Measurements from ENCODE around the gene RNU1-1.
"Not testable (repeated sequence)": the region's sequence is repeated elsewhere in the genome, so short reads cannot be mapped to it uniquely, and the experiment has no call there.

RNU1-1 gene

GRCh38 chr1:16521288-16521583, 7.2 kb upstream of the RNU1-1 start:
- no peak for DNase-seq

- DNase-seq, result not testable (repeated sequence)
Measured at GRCh38 chr1:16520435-16521287, 6.6 kb upstream of the RNU1-1 start.

- DNase-seq, result not testable (repeated sequence)
Measured at GRCh38 chr1:16519255-16519951, 5.3 kb upstream of the RNU1-1 start.

GRCh38 chr1:16518913-16519254, 4.8 kb upstream of the RNU1-1 start:
- peak; percentile 5 for DNase-seq

DNA sequence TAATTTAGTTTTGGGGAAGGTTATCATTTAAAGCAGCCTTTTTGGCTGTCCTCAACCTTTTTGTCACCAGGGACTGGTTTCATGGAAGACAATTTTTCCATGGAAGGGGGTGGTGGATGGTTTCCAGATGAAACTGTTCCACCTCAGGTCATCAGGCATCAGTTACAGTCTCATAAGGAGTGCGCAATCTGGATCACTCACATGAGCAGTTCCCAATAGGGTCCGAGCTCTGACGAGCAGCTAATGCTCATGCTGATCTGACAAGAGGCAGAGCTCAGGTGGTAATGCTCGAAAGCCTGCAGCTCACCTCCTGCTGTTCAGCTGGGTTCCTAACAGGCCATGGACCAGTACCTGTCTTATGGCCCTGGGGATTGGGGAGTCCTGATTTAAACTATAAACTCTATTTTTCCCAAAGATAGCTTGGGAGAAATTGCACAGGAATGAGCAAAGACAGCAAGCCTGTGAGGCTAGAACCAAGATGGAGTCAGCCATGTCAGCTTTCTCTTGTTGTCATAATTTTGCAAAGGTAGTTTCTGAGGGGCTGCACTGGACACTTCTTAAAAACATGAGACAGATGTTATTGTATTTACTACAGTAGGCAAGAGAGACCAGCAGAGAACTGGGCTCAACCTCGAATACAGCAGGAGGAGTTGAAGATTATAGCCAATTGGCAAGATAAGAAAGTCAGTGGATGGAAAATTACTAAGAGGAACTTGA, 2.8 kb upstream of the RNU1-1 start:
- DNase-seq, result not testable (repeated sequence)

DNA sequence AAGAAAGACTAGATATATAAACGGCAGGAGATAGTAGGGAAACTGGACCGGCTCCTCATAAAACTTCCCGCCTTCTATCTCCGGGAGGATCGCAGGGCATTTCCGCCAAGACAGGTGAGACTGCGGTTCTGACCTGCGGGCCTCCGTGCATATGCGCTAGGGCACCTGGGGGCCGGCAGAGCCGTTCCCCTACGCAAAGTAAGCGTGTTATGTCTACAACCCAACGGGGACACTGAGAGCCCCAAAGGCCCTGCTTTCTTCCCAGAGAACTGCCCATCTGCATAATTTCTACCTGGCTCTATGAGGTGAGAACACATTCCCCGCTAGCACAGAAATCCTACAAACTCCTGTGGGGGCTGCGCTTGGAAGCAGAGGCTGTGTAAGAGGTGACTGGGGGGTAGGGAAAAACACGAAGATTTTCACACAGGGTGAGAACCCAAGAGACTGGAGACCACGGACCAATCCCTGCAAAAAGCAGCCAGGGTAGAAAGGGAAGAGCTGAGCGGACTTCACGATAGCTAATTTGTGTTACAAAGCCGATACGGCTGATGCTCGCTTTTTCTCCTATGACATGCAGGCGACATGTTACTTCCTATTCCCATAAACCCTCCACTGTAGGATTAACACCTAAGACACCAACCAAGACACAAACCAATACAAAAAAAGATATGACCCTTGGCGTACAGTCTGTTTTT, 526 bp downstream of the RNU1-1 start:
- DNase-seq, result peak; percentile 64

DNA sequence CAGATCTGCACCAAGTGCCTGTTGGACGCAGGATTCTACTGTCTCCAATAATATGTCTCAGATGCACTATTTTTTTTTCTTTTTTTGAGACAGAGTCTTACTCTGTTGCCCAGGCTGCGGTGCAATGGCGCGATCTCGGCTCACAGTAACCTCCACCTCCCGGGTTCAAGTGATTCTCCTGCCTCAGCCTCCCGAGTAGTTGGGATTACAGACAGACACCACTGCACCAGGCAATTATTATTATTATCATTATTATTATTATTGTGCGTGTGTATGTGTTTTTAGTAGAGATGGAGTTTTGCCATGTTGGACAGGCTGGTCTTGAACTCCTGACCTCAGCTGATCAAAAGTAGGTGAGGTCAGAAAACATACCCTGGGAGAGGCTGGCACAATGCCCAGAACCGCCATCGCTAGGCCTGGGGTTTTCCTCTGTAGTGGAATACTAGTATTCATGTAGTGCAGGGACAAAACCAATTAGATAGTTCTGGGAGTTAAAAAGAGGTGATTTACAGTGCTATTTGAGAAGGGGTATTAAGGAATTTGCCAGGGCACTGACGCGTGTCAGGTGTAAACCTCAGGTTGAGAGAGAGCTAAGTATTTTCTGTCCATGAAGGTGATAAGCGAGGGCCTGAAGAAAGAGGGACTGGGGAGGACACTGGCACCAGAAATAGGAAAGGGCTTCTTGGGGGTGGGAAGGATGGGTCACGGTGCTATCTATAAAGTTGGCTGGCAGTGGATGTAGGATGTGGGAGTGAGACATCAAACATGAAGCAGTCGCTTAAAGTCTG, 1.3 kb downstream of the RNU1-1 start:
- not testable (repeated sequence) for DNase-seq

DNA sequence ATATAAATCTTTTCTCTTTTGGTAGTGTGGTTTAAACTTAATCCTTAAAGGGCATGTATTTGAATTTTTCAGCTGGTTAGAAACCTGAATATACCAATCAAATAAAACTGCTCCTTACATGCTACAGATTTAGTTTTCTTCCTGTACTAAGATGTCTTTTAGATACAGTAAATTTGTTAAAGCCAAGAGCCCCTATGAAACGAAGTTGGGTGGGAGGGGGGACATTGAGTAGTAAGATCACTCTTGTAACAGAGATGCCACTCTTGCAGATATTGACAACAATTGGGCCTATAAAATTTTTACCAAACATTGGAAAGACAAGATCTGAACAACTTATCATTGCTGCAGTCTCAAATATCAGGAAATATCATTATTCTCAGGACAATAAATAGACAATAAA, 2.2 kb downstream of the RNU1-1 start:
- not testable (repeated sequence) for DNase-seq

GRCh38 chr1:16508861-16509445, 5.1 kb downstream of the RNU1-1 start:
- peak; percentile 98 for DNase-seq

DNA sequence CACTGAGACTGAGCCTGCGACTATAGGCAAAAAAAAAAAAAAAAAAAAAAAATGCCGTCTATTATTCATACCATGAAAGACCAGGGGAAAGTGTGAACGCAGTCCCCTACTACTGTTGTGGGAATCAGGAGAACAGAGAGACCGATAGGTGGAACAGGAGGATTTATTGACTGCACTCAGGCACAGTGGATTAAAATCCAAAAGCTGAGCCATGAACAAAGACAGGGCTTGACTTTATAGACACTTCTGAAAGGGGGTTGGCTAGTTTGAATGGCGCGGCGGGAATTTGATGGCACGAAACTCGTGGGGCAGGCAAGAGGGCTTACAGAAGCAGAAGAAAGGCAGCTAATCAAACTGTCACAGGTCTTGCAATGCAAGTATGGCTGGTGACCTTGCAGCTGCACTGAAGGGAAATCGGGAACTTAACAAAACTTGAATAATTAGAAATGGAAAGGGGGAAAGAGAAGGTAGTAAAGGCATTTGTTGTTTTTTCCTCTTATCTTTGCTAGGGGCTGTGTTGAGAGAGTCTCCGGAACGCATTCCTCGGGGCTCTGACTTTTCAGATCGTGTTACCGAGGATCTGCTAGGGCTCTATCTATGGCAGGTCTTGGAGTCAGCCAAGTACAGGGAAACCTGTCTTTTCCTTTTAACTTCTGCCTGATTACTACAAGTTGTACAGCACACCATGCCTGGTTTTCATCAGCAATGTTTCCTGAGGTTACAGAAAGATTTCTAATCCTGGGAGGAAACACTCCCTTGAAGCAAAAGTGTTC, 7.5 kb downstream of the RNU1-1 start:
- DNase-seq, result not testable (repeated sequence)

GRCh38 chr1:16505870-16506269, 8.2 kb downstream of the RNU1-1 start:
- DNase-seq, result not testable (repeated sequence)

GRCh38 chr1:16503494-16503893, 10.6 kb downstream of the RNU1-1 start:
- DNase-seq, result no peak

DNA sequence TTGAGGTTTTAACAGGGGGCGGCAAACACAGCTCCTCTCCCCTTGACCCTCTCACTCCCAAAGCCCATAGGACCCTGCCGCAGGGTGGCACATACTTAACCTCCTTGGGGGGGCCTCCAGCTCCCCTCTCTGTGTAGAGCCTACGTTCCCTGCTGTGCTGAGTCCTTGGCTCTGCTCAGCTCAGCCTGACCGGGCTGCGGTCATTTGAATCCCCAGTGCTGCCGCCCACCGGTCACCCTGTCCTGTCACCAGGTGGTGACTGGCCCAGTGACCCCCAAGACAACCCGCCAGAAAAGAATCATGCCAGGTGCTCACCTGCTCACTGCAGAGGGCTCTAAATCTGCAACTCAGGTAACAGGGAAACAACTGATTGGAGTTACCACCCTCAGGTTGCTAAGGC, 12.6 kb downstream of the RNU1-1 start:
- not testable (repeated sequence) for DNase-seq

DNA sequence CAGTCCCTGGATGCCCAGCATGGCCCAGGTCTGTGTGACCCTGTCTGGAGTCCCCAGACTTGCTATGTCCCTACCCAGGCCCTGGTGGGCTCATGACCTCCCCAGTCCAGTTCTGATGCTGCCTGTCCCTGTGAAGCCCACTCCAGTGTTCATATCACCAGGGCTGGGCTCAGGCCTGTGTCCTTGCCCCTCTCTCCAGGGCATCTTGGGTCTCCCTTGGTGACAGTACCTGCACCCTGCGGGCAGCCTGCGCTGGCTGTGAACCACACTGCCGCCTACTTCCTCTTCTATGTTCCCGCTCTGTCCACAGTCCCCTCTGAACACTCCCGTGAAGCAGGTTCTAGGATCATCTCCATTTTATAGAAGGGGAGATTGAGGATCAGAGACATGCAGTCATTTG, 13.1 kb downstream of the RNU1-1 start:
- DNase-seq, result not testable (repeated sequence)

GRCh38 chr1:16500466-16500865, 13.6 kb downstream of the RNU1-1 start:
- DNase-seq, result not testable (repeated sequence)

DNA sequence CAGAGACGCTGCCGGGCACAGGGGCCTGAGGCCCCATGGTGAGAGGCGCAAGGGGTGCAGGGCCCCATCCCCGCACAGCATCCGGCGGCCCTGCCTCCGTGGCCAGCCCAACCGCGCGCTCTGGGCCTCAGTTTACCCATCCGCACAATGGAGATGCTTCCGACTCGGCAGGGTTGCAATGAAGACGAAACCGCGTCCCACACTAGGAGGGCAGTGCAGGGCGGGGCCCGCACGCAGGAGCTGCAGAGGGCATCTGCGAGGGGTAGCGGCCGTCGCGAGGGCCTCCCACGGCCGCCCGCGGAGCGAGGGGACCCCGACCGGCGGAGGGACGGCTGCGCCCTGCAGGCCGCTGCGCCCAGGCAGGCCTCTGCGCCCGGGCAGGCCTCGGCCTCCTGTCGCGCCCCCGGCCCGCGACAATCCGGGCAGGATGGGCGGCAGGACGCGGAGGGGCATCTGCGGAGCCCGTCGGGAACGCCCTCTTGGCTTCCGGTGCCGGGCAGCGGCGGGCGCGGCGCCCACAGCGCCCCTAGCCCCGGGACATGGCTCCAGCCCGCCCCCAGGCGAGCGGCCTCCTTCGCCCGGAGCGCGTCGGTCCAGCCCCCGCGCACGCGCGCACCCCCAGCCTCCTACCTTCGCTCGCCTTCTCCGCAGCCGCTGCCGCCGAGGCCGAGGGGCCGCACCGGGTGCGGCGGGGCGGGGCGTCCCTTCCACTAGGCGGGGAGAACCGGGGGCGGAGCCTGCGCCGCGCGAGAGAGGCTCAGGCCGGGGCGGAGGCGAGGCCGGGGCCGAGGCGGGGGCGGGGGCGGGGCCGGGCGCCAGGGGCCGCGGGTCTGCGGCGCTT, 15.3 kb downstream of the RNU1-1 start:
- DNase-seq, result peak; percentile 22

GRCh38 chr1:16498047-16498446, 16.0 kb downstream of the RNU1-1 start:
- DNase-seq, result not testable (repeated sequence)

DNA sequence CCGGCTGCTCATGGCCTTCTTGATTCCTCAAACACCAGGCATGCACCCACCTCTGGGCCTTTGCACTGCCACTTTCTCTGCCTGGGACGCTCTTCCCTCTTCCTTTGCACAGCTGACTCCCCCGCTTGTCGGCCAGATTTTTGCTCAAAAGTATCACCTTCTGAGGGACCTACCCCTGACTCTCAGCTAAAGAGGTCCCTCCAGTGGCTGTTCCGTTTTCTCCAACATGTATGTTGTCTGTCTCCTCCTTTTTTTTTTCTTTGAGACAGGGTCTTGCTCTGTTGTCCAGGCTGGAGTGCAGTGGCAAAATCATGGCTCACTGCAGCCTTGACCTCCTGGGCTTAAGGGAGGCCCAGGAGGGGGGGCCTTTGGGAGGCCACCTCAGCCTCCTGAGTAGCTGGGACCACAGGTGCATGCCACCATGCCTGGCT, 16.6 kb downstream of the RNU1-1 start:
- not testable (repeated sequence) for DNase-seq

DNA sequence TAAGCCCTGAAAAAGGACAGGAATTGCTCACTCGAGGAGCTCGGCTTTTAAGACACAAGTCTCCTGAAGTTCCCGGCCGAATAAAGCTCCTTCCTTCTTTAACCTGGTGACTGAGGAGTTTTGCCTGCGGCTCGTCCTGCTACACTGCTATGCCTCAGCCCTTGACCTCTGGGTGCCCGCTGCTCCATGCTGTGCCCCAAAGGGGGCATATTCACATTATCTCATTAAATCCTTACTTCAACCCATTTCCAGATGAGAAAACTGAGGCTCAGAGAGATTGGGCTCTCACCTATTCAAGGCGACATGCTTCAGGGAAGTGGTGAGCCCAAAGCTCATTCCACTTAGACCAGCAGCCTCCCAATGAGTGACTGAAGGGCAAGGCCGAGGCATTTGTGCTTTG, 20.4 kb downstream of the RNU1-1 start:
- DNase-seq, result not testable (repeated sequence)

GRCh38 chr1:16492937-16493336, 21.1 kb downstream of the RNU1-1 start:
- DNase-seq, result not testable (repeated sequence)

Measured in NCI-H524 treated with DMSO at 0.1 percent for 48 hours (cell line).